SHP77 treated with DMSO at 0.1 percent for 48 hours (cell line): ENCODE measurements around the gene SUCLA2.

Experiments used
- DNase-seq: peaks from one replicate; lab custom pipeline; 2025; lab: John Stamatoyannopoulos, UW

Gene SUCLA2

DNA sequence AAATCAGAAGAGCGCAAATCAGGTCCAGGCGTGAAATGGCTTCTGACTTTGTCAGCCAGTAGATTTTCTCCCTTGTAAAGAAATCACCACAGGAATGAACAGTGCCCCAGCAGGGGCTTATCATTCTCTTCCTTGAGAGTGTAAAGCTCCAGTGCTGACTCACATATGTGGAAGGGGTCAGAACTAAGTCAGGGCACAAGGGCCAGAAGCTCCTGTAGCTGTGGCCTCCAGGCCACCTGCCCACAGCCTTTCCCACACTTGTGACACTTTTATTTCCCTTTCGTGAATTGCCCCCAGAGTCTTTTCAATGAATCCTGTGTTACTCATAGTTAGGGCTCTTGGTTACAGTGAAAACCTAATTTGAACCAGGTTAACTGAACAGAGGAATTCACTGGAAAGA lies 99.6 kb downstream of the SUCLA2 start:
- DNase-seq: no peak

DNA sequence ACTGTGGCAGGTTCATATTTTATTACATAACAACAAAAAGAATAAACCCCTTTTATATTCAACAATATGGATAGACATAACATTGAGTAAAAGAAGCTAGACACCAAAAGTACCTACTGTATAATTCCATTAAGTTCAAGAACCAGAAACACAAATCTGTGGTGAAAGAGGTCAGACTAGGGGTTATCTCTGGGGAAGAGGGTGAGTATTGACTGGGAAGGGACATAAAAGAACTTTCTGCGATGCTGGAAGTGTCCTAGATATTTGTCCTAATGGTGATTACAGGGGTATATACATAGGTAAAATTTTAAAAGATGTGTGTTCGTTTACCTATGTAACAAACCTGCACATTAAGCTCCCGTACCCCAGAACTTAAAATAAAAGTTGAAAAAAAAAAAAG lies 103.0 kb downstream of the SUCLA2 start:
- DNase-seq: no peak

GRCh38 chr13:47897411-47898050 lies 103.5 kb downstream of the SUCLA2 start:
- DNase-seq: no peak

DNA sequence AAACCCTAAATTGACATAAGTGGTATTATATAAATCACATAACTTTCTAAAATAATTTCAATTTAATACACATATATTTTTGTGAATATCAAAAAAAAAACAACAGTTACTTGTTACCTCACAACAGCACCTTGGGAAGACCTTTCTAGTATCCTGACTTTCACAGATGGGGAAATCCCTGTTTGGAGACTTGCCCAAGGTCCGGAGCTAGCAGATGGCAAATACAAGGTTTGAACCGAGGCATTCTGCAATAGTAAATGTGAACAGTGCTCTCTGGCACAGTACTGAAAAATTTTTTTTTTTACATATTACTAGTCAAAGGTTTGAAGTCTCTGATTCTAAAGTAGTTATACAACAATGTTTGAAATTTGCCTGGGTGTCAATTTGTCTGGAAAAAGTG lies 104.5 kb downstream of the SUCLA2 start:
- no peak for DNase-seq

DNA sequence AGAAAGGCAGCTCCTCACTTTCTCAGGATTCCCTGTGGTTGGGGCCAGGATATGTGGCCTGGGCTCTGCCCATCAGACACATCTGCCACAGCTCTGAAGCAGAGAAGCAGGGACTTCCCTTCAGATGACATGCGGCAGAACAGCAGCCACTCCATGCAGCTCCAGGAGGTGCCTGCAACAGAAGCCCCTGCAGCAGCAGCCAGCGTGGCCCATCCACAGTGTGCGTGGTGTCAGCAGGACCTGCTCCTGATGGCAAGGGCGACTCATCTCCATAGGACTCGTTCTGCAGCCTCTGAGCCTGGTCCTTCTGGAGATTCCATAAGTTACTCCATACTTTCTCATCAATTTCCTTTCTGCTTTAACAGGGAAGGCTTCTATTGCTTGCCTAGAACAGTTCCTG lies 105.0 kb downstream of the SUCLA2 start:
- DNase-seq: no peak

- DNase-seq: no peak
These were observed 107.5 kb downstream of the SUCLA2 start for GRCh38 chr13:47893527-47893926.
